ENCODE results near the gene SV2C. TPM values are rescaled to one million over a fixed set of nuclear protein-coding genes. Genes with fewer than 3 reads are reported as not detected.

The SV2C gene
- total and polyA plus RNA-seq, 2 donors (not counting 1 experiment from before 2014, with no cell fraction given) = not detected

- no peaks in the 10 kb centered on the region for H3K4me1 ChIP-seq (ENCODE audit: control insufficient read depth, extremely low read depth, insufficient read depth, low read length)
- no peak for DNase-seq (ENCODE audit: low read depth in 2 of 2)
- H2AFZ ChIP-seq (ENCODE audit: low read length) = no peak overlapping the region
- TF ChIP-seq CTCF (conservative IDR thresholded peaks at IDR 0.05 in 1 of 2, IDR thresholded peaks at IDR 0.05 in 1 of 2; ENCODE audit: low read depth in 1 of 2, low read length in 2 of 2) (no peak), EZH2 (IDR thresholded peaks at IDR 0.05; ENCODE audit: low read length, missing control alignments) (no peak)
- H3K9me3 ChIP-seq (ENCODE audit: control insufficient read depth, insufficient read depth, low read depth, low read length) = no peaks in the 10 kb centered on the region
- no peaks in the 10 kb centered on the region for H4K20me1 ChIP-seq (ENCODE audit: control insufficient read depth, extremely low read depth, insufficient read depth, low read length)
- no peaks in the 10 kb centered on the region for H3K79me2 ChIP-seq (ENCODE audit: control insufficient read depth, insufficient read depth, low read length)
- no peak overlapping the region for H3K27ac ChIP-seq (ENCODE audit: insufficient read depth, low read length)
- no peaks in the 10 kb centered on the region for H3K27me3 ChIP-seq (ENCODE audit: control insufficient read depth, insufficient read depth, low read length)
- H3K9ac ChIP-seq (ENCODE audit: insufficient read depth, low read length) = no peak overlapping the region
- H3K4me3 ChIP-seq (replicated peaks in 1 of 4; ENCODE audit: control extremely low read depth in 1 of 4, insufficient read depth in 1 of 4, low read depth in 3 of 4, low read length in 4 of 4) = no peak overlapping the region
- H3K36me3 ChIP-seq (ENCODE audit: control insufficient read depth, insufficient read depth, low read length) = no peaks in the 10 kb centered on the region
- H3K4me2 ChIP-seq (ENCODE audit: extremely low read depth, insufficient read depth, low read length) = no peak overlapping the region
Measured at GRCh38 chr5:76165711-76166374, 82.7 kb downstream of the SV2C start.

- H3K9ac ChIP-seq (ENCODE audit: insufficient read depth, low read length) = no peak overlapping the region
- H3K4me2 ChIP-seq (ENCODE audit: extremely low read depth, insufficient read depth, low read length) = no peak overlapping the region
Measured at GRCh38 chr5:76166886-76167576, 83.8 kb downstream of the SV2C start.

More at GRCh38 chr5:76166886-76167576, 83.8 kb downstream of the SV2C start:
- H2AFZ ChIP-seq (ENCODE audit: low read length) = no peak overlapping the region
- no peaks in the 10 kb centered on the region for H3K79me2 ChIP-seq (ENCODE audit: control insufficient read depth, insufficient read depth, low read length)
- no peak for TF ChIP-seq CTCF (conservative IDR thresholded peaks at IDR 0.05 in 1 of 2, IDR thresholded peaks at IDR 0.05 in 1 of 2; ENCODE audit: low read depth in 1 of 2, low read length in 2 of 2)
- no peak for TF ChIP-seq EZH2 (IDR thresholded peaks at IDR 0.05; ENCODE audit: low read length, missing control alignments)
- DNase-seq (ENCODE audit: low read depth in 2 of 2) = no peak
- no peaks in the 10 kb centered on the region for H3K27me3 ChIP-seq (ENCODE audit: control insufficient read depth, insufficient read depth, low read length)
- no peak overlapping the region for H3K4me3 ChIP-seq (replicated peaks in 1 of 4; ENCODE audit: control extremely low read depth in 1 of 4, insufficient read depth in 1 of 4, low read depth in 3 of 4, low read length in 4 of 4)
- no peak overlapping the region for H3K27ac ChIP-seq (ENCODE audit: insufficient read depth, low read length)
- no peaks in the 10 kb centered on the region for H3K4me1 ChIP-seq (ENCODE audit: control insufficient read depth, extremely low read depth, insufficient read depth, low read length)
- H4K20me1 ChIP-seq (ENCODE audit: control insufficient read depth, extremely low read depth, insufficient read depth, low read length) = no peaks in the 10 kb centered on the region
- no peaks in the 10 kb centered on the region for H3K9me3 ChIP-seq (ENCODE audit: control insufficient read depth, insufficient read depth, low read depth, low read length)
- no peaks in the 10 kb centered on the region for H3K36me3 ChIP-seq (ENCODE audit: control insufficient read depth, insufficient read depth, low read length)

All from fibroblast of lung (primary cell).